ENCODE results near the gene NRF1.
A peak's percentile ranks its signal among the peaks of the same experiment; 100 is the strongest.

The NRF1 gene

GRCh38 chr7:129773328-129773731 is 161.8 kb downstream of the NRF1 start:
- DNase-seq: no peak

GRCh38 chr7:129773871-129774270 is 162.4 kb downstream of the NRF1 start:
- no peak for DNase-seq

GRCh38 chr7:129774359-129774758 is 162.8 kb downstream of the NRF1 start:
- no peak for DNase-seq

GRCh38 chr7:129774871-129775694 is 163.6 kb downstream of the NRF1 start:
- no peak for DNase-seq

- DNase-seq: no peak
These were observed 164.3 kb downstream of the NRF1 start for GRCh38 chr7:129775695-129776361.

- DNase-seq: no peak
These were observed 164.8 kb downstream of the NRF1 start for GRCh38 chr7:129776362-129776722.

GRCh38 chr7:129777195-129777844 is 165.8 kb downstream of the NRF1 start:
- no peak for DNase-seq

GRCh38 chr7:129777993-129778769 is 166.7 kb downstream of the NRF1 start:
- no peak for DNase-seq

GRCh38 chr7:129778770-129779601 is 167.5 kb downstream of the NRF1 start:
- DNase-seq: no peak

- no peak for DNase-seq
These were observed 168.2 kb downstream of the NRF1 start for GRCh38 chr7:129779602-129780256.

- DNase-seq: peak; percentile 52
These were observed 168.9 kb downstream of the NRF1 start for GRCh38 chr7:129780257-129780973.

- no peak for DNase-seq
These were observed 169.7 kb downstream of the NRF1 start for GRCh38 chr7:129780974-129781927.

GRCh38 chr7:129781928-129782817 is 170.7 kb downstream of the NRF1 start:
- no peak for DNase-seq

- no peak for DNase-seq
These were observed 171.5 kb downstream of the NRF1 start for GRCh38 chr7:129782818-129783583.

GRCh38 chr7:129783584-129783919 is 172.0 kb downstream of the NRF1 start:
- no peak for DNase-seq

- no peak for DNase-seq
These were observed 172.9 kb downstream of the NRF1 start for GRCh38 chr7:129784437-129784782.

GRCh38 chr7:129784783-129785684 is 173.5 kb downstream of the NRF1 start:
- no peak for DNase-seq
